HepG2 (cell line): ENCODE data around the gene RUVBL2. TPM values are rescaled to one million over a fixed set of nuclear protein-coding genes. Genes with fewer than 3 reads are reported as not detected.

Experiments used
- ATAC-seq: fragments of 200-7000 bp; cut with Tn5 transposase; 3 replicates; pipeline ENCODE4 v1.9.1; 2020; ENCODE audit warnings: mild to moderate bottlenecking, moderate library complexity
- BruUV-seq: library from RNA; stranded (reverse); fragments of 400-500 nt; replicated peaks from 2 replicates; lab custom pipeline; 2021; lab: Mats Ljungman, UMichigan
- CTCF ChIA-PET: fragments of 300-600 bp; formaldehyde crosslinking; extraction: SDS; loops from one replicate; lab custom pipeline; 2021; ENCODE audit warnings: low total read pairs, inconsistent platforms, low intra/inter-chr PET ratio; lab: Yijun Ruan, JAX
- POLR2A ChIA-PET: fragments of 350-600 bp; sonication (Branson Sonifier 250); formaldehyde crosslinking; loops from one replicate; lab custom pipeline; 2020; ENCODE audit warnings: antibody characterized with exemption, inconsistent platforms; lab: Yijun Ruan, JAX
- DNase-seq: peaks from one replicate; pipeline ENCODE4 v3.0.0-alpha.2; 2015; ENCODE audit warnings: low spot score
- FAIRE-seq: peaks from 3 replicates; lab custom pipeline; 2011; peaks lifted over from hg19 to GRCh38; lab: Jason Lieb, UNC
- H2AFZ ChIP-seq: one replicate; pipeline ENCODE4 v1.6.1; 2011; ENCODE audit warnings: low read length, inconsistent platforms
- H3K27ac ChIP-seq: fragments of 300-600 bp; 3 replicates; pipeline ENCODE4 v1.8.0; 2011; ENCODE audit warnings: mixed run types, mild to moderate bottlenecking, mixed read lengths, low read length, inconsistent platforms; ENCODE audit not compliant: insufficient read depth; ENCODE audit errors: extremely low read length
- H3K27me3 ChIP-seq, 2 experiments: fragments of 200-600 bp in 1 of 2; 2 replicates in 1 of 2; 3 replicates in 1 of 2; pipeline versions ENCODE4 v1.6.0 to v1.8.0; 2011; ENCODE audit warnings: low read length in 2 of 2, mild to moderate bottlenecking in 2 of 2, moderate library complexity in 2 of 2, inconsistent platforms in 1 of 2; ENCODE audit not compliant: insufficient read depth in 2 of 2, control insufficient read depth in 1 of 2
- H3K36me3 ChIP-seq, 2 experiments: fragments of 200-600 bp in 1 of 2; replicated peaks in 1 of 2; 2 replicates in 1 of 2; 3 replicates in 1 of 2; pipeline versions ENCODE4 v1.5.1 to v1.8.0; 2011; ENCODE audit warnings: low read length in 2 of 2, inconsistent platforms in 1 of 2; ENCODE audit not compliant: insufficient read depth in 2 of 2, control insufficient read depth in 1 of 2
- H3K4me1 ChIP-seq: 2 replicates; pipeline ENCODE4 v1.5.1; 2012; ENCODE audit warnings: low read length, inconsistent platforms; ENCODE audit not compliant: insufficient read depth
- H3K4me2 ChIP-seq: 2 replicates; pipeline ENCODE4 v1.6.0; 2011; ENCODE audit warnings: low read depth, low read length, inconsistent platforms
- H3K4me3 ChIP-seq, 3 experiments: fragments of 200-600 bp in 1 of 3; sonication (generic), shearing (Covaris generic) in 1 of 3; replicated peaks in 1 of 3; 2 replicates each; pipeline ENCODE4 v1.5.1; 2011 to 2016; ENCODE audit warnings: low read length in 3 of 3, inconsistent platforms in 2 of 3, low read depth in 2 of 3, mild to moderate bottlenecking in 2 of 3, control low read depth in 1 of 3, mixed read lengths in 1 of 3; ENCODE audit not compliant: insufficient read depth in 1 of 3
- H3K79me2 ChIP-seq: one replicate; pipeline ENCODE4 v1.6.1; 2011; ENCODE audit warnings: low read length, inconsistent platforms; ENCODE audit not compliant: insufficient read depth
- H3K9ac ChIP-seq: 2 replicates; pipeline ENCODE4 v1.6.0; 2011; ENCODE audit warnings: mild to moderate bottlenecking, low read depth, low read length, inconsistent platforms; ENCODE audit not compliant: insufficient read depth
- H3K9me3 ChIP-seq: 2 replicates; pipeline ENCODE4 v1.5.1; 2012; ENCODE audit warnings: mild to moderate bottlenecking, low read length
- H4K20me1 ChIP-seq: 2 replicates; pipeline ENCODE4 v1.6.0; 2011; ENCODE audit warnings: inconsistent platforms, mild to moderate bottlenecking, low read length, moderate library complexity; ENCODE audit not compliant: insufficient read depth
- ARHGAP35 ChIP-seq: sonication (generic); formaldehyde crosslinking; IDR thresholded peaks from 2 replicates; pipeline ENCODE4 v1.9.0; 2022; ENCODE audit warnings: mild to moderate bottlenecking, inconsistent platforms, moderate library complexity, missing genetic modification reagents, borderline replicate concordance
- ARID4A ChIP-seq: sonication (generic); formaldehyde crosslinking; IDR thresholded peaks from 2 replicates; pipeline ENCODE4 v1.5.0; 2020; ENCODE audit warnings: mild to moderate bottlenecking, missing genetic modification reagents, borderline replicate concordance
- FOXC1 ChIP-seq: sonication (generic); formaldehyde crosslinking; IDR thresholded peaks from 2 replicates; pipeline ENCODE4 v1.8.0; 2022; ENCODE audit warnings: mild to moderate bottlenecking, missing genetic modification reagents, borderline replicate concordance
- JUNB ChIP-seq: sonication (generic); formaldehyde crosslinking; IDR thresholded peaks from 2 replicates; pipeline ENCODE4 v1.8.0; 2022; ENCODE audit warnings: missing genetic modification reagents, mild to moderate bottlenecking, borderline replicate concordance
- SRY ChIP-seq: sonication (generic); formaldehyde crosslinking; IDR thresholded peaks from 2 replicates; pipeline ENCODE4 v1.8.0; 2022; ENCODE audit warnings: mild to moderate bottlenecking, missing genetic modification reagents
- ZC3H4 ChIP-seq: sonication (generic); formaldehyde crosslinking; IDR thresholded peaks from 2 replicates; pipeline ENCODE4 v1.4.0; 2020; ENCODE audit warnings: missing genetic modification reagents, borderline replicate concordance
- ZNF629 ChIP-seq: sonication (generic); formaldehyde crosslinking; conservative IDR thresholded peaks from 2 replicates; pipeline ENCODE4 v1.5.0; 2020; ENCODE audit warnings: missing genetic modification reagents
- ZNF646 ChIP-seq: sonication (generic); formaldehyde crosslinking; IDR thresholded peaks from 2 replicates; pipeline ENCODE4 v1.9.0; 2021; ENCODE audit warnings: mild to moderate bottlenecking, missing genetic modification reagents
- ZNF746 ChIP-seq: sonication (generic); formaldehyde crosslinking; IDR thresholded peaks from 2 replicates; pipeline ENCODE4 v1.8.0; 2022; ENCODE audit warnings: mild to moderate bottlenecking, missing genetic modification reagents
- ZSCAN9 ChIP-seq: IDR thresholded peaks from 2 replicates; pipeline ENCODE4 v1.6.1; 2016; ENCODE audit warnings: borderline replicate concordance
- WGBS: methylation state at CpG from one replicate; pipeline ENCODE4 v1.1.6; 2017; ENCODE audit warnings: low lambda C conversion rate; 5-methylcytosine and 5-hydroxymethylcytosine counted together
- in situ Hi-C: cut with HindIII; loops from 2 replicates; pipeline ENCODE4 v1.10.0; 2017; ENCODE audit warnings: low pct_unique_long_range_greater_than_20kb; ENCODE audit not compliant: extremely low pct_ligation_motif_present
- intact Hi-C: fragments of 100-400 bp; cut with micrococcal nuclease; formaldehyde crosslinking; loops from one replicate; pipeline ENCODE4 v1.10.0; 2022; ENCODE audit not compliant: unreplicated experiment
- polyA plus RNA-seq, 8 experiments: library from polyadenylated mRNA; depleted of rRNA in 3 of 8; stranded (reverse) in 7 of 8; unstranded in 1 of 8; fragments of >200 nt; fragmentation: Illumina TruSeq in 4 of 8; extraction: Trizol in 4 of 8; gene quantifications; 2 replicates each; pipeline versions ENCODE4 v1.2.1 to v1.2.3, GENCODE V29; 2011 to 2016; ENCODE audit warnings: low read depth in 4 of 8, missing spikeins in 1 of 8, mixed read lengths in 1 of 8; ENCODE audit not compliant: insufficient read depth in 1 of 8
- total RNA-seq, 5 experiments: library from RNA; depleted of rRNA; stranded (reverse); fragments of >200 nt; fragmentation: Illumina TruSeq; extraction: Trizol; gene quantifications; 2 replicates each; pipeline ENCODE4 v1.2.3, GENCODE V29; 2016; ENCODE audit warnings: low read depth in 1 of 5

The RUVBL2 gene
- total and polyA plus RNA-seq, 2 of the 13 experiments (the other 11 are each of a cell fraction or from before 2014, with no cell fraction given), result 120 to 122 TPM

GRCh38 chr19:48970139-48970766, 23.4 kb upstream of the RUVBL2 start:
- no peak overlapping the region for H2AFZ ChIP-seq
- ChIA-PET CTCF (interaction anchor here (0.9 kb wide), 1 partner anchor 36 kb away, joined by 4 read pairs; no protein-coding TSS in a partner anchor), POLR2A (interaction anchor here (0.6 to 2.6 kb wide), 17 partner anchors 8 to 238 kb away, joined by 3 to 24 read pairs (median 6); partner anchors contain the start of genes BAX, DHDH, GYS1 and NUCB1)
- intact Hi-C loops (loop anchor here (2.0 kb wide), 1 partner anchor 35 kb away; no protein-coding TSS in a partner anchor), in situ Hi-C loops (no loop called here)
- DNase-seq, result no peak
- H3K4me2 ChIP-seq, result no peak overlapping the region
- H4K20me1 ChIP-seq, result peaks cover 32% of the 10 kb centered on the region
- peaks cover 15% of the 10 kb centered on the region for H3K79me2 ChIP-seq
- BruUV-seq, result no TSS peak
- H3K4me1 ChIP-seq, result peaks cover 17% of the 10 kb centered on the region
- peaks cover 11 to 36% of the 10 kb centered on the region in 2 experiments for H3K36me3 ChIP-seq
- H3K27ac ChIP-seq, result no peak overlapping the region
- no peak overlapping the region for H3K4me3 ChIP-seq
- FAIRE-seq, result no peak
- no peaks in the 10 kb centered on the region; a peak in 1 of 5 replicates for H3K27me3 ChIP-seq
- ATAC-seq, result no peak
- H3K9me3 ChIP-seq, result no peaks in the 10 kb centered on the region
- WGBS, result 98% methylated on average over 23 of the region's 23 CpGs
- H3K9ac ChIP-seq, result no peak overlapping the region
- TF ChIP-seq ZSCAN9 (CRISPR knock-in tag) (no peak), ZNF646 (CRISPR knock-in tag) (no peak), ZNF629 (CRISPR knock-in tag) (no peak), ARHGAP35 (no peak), ARID4A (no peak), JUNB (CRISPR knock-in tag) (no peak), ZC3H4 (CRISPR knock-in tag) (no peak), SRY (CRISPR knock-in tag) (no peak), ZNF746 (CRISPR knock-in tag) (no peak), FOXC1 (CRISPR knock-in tag) (no peak)
